AG10803 (cell line): ENCODE measurements around the gene NEK6.

Source experiments
- DNase-seq: peaks from one replicate; pipeline ENCODE4 v3.0.0; 2010; ENCODE audit warnings: low read depth
- H3K4me3 ChIP-seq: 2 replicates; pipeline ENCODE4 v1.5.1; 2011; ENCODE audit warnings: mild to moderate bottlenecking, low read length, control low read depth
- TF ChIP-seq, protein P1 (sequence below): conservative IDR thresholded peaks from 2 replicates; pipeline ENCODE4 v1.5.1; 2011; ENCODE audit warnings: mild to moderate bottlenecking, low read length, control low read depth, inconsistent platforms

The NEK6 gene

DNA sequence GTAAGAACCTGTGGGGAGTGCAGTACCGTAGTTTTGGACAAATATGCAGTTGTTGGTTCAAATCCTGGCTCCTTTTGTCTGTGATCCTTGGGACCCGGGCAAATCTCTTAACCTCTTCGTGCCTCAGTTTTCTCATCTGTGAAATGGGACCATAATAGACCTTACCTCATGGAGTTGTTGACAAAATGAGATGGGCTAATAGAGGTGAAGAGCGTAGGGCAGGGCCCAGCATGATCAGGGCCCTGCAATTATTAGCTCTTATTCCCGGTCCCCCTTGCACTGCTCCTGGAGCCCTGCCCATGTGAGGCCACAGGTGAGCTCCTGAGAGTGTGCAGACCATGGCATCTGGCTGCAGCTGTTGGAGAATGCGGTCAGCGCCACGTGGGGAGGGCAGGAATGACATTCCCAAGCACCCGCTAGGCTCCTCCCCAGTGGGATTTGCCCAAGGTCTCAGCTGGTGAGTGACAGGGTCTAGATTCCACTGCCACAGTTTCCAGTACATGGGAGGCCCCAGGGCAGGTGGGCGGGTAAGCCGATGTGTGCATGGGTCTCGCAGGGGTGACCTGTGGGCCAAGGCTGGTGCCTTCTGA lies 41.0 kb downstream of the NEK6 start:
- no peak for DNase-seq
- TF ChIP-seq, protein P1, sequence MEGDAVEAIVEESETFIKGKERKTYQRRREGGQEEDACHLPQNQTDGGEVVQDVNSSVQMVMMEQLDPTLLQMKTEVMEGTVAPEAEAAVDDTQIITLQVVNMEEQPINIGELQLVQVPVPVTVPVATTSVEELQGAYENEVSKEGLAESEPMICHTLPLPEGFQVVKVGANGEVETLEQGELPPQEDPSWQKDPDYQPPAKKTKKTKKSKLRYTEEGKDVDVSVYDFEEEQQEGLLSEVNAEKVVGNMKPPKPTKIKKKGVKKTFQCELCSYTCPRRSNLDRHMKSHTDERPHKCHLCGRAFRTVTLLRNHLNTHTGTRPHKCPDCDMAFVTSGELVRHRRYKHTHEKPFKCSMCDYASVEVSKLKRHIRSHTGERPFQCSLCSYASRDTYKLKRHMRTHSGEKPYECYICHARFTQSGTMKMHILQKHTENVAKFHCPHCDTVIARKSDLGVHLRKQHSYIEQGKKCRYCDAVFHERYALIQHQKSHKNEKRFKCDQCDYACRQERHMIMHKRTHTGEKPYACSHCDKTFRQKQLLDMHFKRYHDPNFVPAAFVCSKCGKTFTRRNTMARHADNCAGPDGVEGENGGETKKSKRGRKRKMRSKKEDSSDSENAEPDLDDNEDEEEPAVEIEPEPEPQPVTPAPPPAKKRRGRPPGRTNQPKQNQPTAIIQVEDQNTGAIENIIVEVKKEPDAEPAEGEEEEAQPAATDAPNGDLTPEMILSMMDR, result no peak

DNA sequence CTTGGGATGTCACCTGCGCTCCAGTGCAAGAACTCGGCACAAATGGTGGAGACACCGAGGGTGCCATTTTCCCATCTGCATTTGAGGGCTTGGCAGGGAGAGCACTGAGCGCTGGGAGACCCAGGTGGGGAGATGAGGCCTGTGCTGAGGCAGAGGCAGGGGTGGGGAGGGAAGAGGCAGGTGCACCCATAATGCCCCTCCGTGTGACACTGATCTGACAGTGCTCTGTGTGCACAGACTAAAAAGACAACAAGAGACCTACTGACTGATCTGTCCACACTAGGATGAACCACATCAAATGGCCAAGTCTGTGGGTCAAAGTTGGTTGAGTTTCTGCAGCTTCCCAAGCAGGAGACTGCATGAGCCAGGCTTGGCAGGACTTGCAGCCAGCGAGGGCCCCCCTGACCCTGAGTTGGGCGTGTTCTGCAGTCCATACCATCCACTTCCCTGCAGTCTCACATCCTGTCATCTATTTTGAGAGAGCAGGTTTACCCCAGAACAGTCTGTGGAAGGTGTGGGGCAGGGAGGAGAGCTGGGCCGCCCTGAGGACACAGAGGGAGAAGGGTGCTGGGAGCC lies 41.9 kb downstream of the NEK6 start:
- H3K4me3 ChIP-seq, result no peak overlapping the region
- TF ChIP-seq, protein P1, result no peak
- no peak for DNase-seq

More for the DNA sequence above, 41.0 kb downstream of the NEK6 start:
- no peak overlapping the region for H3K4me3 ChIP-seq

DNA sequence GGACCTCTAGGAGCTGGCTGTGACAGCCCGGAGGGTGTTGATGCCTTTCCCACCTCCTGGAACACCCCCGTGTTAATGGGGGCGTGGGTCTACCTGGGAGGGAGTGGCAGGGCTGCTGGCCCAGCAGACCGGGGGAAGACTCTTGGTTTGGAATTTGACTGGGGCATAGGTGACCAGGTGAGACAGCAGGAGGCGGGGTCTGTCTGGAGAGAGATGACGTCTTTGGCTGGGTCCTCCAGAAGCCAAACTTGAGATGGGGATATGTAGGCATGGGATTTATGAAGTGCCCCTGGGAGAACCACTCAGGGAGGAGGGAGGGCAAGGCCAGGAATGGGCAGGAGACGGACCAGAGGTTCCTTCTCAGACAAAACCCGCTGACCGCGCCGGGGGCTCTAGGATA lies 42.6 kb downstream of the NEK6 start:
- DNase-seq, result no peak
- H3K4me3 ChIP-seq, result no peak overlapping the region
- TF ChIP-seq, protein P1, result no peak

DNA sequence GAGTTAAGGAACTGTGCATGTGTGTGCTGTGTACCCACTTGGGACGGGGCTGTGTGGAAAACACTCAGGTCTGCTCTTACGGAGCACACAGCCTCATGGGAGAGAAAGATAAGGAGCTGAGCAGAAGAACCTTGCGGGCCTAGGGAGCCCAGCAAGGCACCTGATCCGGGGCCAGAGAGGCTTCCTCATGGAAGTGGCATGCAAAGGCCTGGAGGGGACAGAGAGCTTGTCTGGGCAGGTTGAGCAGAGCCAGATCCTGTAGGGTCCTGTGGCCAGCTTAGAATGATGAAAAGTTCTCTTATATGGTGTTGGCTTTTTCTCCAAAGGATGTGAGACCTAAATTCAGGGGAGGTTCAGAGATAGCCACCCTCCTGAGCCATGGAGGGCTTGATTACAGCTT lies 45.2 kb downstream of the NEK6 start:
- TF ChIP-seq, protein P1, result no peak
- no peak for DNase-seq
- H3K4me3 ChIP-seq, result no peak overlapping the region

DNA sequence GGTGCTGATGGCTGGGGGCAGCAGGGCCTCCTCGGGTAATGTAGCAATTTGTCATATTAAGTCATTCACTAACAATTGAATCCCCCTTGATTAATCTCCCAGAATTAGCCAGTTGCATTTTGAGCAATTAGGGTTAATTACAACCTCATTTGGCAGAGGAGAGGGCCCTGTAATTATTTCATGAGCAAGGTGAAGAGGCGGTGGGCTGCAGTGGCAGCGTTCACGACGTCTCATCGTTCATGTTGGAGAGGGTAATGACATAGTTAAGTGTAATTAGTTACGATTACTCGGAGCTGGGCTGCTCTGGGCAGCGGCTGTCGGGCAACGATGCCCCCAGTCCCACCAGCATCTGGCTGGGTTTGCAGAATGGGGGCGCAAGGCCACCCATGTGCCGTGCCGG lies 46.0 kb downstream of the NEK6 start:
- no peak for DNase-seq
- no peak overlapping the region for H3K4me3 ChIP-seq
- TF ChIP-seq, protein P1, result no peak

DNA sequence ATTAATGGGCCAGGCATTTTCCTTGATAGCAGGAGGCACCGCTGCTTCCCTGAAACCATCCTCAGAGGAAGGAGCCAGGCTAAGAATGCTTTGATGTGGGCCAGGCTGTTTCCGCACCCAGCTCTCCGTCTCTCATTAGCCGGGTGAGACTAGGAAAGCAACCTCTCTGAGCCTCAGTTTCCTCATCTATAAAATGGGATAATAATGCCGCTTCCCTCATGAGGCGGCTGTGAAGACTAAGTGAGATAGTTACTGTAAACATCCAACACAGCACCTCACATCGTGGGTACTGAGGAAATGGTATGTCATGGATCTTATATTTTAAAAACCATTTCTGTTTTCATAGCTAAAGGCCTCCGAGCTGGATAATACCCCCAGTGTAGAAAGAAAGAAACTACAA lies 46.5 kb downstream of the NEK6 start:
- DNase-seq, result no peak
- TF ChIP-seq, protein P1, result no peak

DNA sequence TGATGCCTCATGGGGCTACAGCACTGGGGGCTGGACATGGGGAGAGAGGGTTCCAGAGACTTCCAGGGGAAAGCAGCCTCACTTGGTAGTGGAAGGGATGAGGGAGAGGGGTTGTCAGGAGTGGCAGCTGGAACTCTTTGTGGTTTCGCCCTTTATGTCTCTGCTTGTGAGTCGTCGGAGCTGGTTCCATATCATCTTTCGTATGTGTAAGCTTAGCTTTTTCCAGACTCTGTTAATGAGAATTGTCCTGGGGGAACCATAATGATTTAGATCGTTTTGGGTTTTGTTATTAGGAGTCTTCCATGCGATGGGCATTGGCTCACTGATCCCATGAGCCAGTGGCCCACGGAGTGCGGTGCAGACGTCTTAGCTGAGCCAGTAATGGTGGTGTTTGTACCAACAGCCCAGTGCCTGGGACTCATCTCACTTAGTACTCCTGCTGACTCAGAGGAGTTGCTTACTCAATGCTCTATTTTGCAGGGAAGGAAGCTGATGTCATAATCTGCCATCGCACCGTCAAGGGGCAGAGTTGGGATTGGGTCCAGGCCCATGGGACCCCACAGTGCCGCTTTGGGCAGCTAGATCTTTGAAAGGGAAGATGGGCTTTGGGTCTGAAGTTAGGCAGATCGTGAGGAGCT lies 48.5 kb downstream of the NEK6 start:
- DNase-seq, result peak; percentile 86
- H3K4me3 ChIP-seq, result no peak overlapping the region
- TF ChIP-seq, protein P1, result no peak

More for the DNA sequence above, 46.5 kb downstream of the NEK6 start:
- no peak overlapping the region for H3K4me3 ChIP-seq
